ENCODE results near the gene CEP55.

CEP55 gene

DNA sequence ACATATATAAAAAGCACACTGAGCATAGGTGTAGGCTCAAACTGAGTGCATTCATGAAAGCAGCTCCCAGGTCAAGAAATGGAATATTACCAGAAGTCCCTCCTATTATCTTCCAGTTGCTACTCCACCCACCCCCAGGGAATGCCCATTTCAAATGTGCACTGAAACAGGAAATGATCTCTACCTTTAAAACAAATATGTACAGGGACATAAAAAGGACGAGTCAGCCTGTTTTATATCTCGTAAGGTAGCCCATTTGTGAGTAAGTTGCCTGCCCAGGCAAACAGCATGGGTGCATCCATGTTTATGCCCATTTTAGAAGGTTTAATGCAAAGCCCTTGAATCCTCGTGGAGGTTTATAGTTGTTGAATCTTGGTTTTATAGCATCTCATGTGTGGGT, 80.5 kb downstream of the CEP55 start:
- no peaks in the 10 kb centered on the region for H3K36me3 ChIP-seq (ENCODE audit: insufficient read depth)
- H3K27me3 ChIP-seq (ENCODE audit: insufficient read depth, low read depth), result no peaks in the 10 kb centered on the region
- no peak overlapping the region for H3K4me2 ChIP-seq
- no peaks in the 10 kb centered on the region for H3K79me2 ChIP-seq (ENCODE audit: insufficient read depth, low read depth)
- no peak overlapping the region for H3K27ac ChIP-seq
- no peaks in the 10 kb centered on the region for H3K4me1 ChIP-seq (ENCODE audit: low read depth, poor library complexity, severe bottlenecking)
- no peak overlapping the region for H3K4me3 ChIP-seq (IDR thresholded peaks at IDR 0.05; ENCODE audit: insufficient read depth, low read depth, low read length)
- no peak overlapping the region for H2AFZ ChIP-seq (ENCODE audit: low read depth)
- H3K9ac ChIP-seq, result no peak overlapping the region
- H4K20me1 ChIP-seq (ENCODE audit: insufficient read depth), result no peaks in the 10 kb centered on the region
- TF ChIP-seq, protein P1, sequence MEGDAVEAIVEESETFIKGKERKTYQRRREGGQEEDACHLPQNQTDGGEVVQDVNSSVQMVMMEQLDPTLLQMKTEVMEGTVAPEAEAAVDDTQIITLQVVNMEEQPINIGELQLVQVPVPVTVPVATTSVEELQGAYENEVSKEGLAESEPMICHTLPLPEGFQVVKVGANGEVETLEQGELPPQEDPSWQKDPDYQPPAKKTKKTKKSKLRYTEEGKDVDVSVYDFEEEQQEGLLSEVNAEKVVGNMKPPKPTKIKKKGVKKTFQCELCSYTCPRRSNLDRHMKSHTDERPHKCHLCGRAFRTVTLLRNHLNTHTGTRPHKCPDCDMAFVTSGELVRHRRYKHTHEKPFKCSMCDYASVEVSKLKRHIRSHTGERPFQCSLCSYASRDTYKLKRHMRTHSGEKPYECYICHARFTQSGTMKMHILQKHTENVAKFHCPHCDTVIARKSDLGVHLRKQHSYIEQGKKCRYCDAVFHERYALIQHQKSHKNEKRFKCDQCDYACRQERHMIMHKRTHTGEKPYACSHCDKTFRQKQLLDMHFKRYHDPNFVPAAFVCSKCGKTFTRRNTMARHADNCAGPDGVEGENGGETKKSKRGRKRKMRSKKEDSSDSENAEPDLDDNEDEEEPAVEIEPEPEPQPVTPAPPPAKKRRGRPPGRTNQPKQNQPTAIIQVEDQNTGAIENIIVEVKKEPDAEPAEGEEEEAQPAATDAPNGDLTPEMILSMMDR (conservative IDR thresholded peaks at IDR 0.05; ENCODE audit: low read depth, low read length), result no peak

- Histone ChIP-seq H3K27me3 (ENCODE audit: insufficient read depth, low read depth) (no peaks in the 10 kb centered on the region), H3K36me3 (ENCODE audit: insufficient read depth) (no peaks in the 10 kb centered on the region), H3K9ac (no peak overlapping the region), H3K4me1 (ENCODE audit: low read depth, poor library complexity, severe bottlenecking) (no peaks in the 10 kb centered on the region), H2AFZ (ENCODE audit: low read depth) (no peak overlapping the region), H3K79me2 (ENCODE audit: insufficient read depth, low read depth) (no peaks in the 10 kb centered on the region), H4K20me1 (ENCODE audit: insufficient read depth) (no peaks in the 10 kb centered on the region), H3K4me3 (IDR thresholded peaks at IDR 0.05; ENCODE audit: insufficient read depth, low read depth, low read length) (no peak overlapping the region), H3K27ac (no peak overlapping the region), H3K4me2 (no peak overlapping the region)
- TF ChIP-seq, protein P1 (conservative IDR thresholded peaks at IDR 0.05; ENCODE audit: low read depth, low read length), result no peak
Observed at GRCh38 chr10:93577565-93577964, 81.2 kb downstream of the CEP55 start.
